ENCODE data around the gene ARSJ. TPM values are rescaled to one million over a fixed set of nuclear protein-coding genes. Genes with fewer than 3 reads are reported as not detected.
A peak's percentile ranks its signal among the peaks of the same experiment; 100 is the strongest.
"Not testable (repeated sequence)": the region's sequence is repeated elsewhere in the genome, so short reads cannot be mapped to it uniquely, and the experiment has no call there.

Gene ARSJ
- not detected for polyA plus RNA-seq

GRCh38 chr4:113979148-113979904, at the start of gene ARSJ:
Gene ARSJ, minus strand, starts transcription at chr4:113979647. Its CDS starts 813 bp downstream, at chr4:113978834.
- Mint-ChIP-seq H3K27ac (no peak within 1 kb of the TSS), H3K27me3 (peaks cover 40% of the 10 kb centered on the region), H3K4me3 (peak within 1 kb of the TSS in 2 of 4 donors; percentile 53 to 63), H3K9me3 (peaks cover 2 to 5% (median 4%) of the 10 kb centered on the region in 3 donors), H3K36me3 (peaks cover 2% of the 10 kb centered on the region), H3K4me1 (peaks cover 0 to 5% (median 0%) of the 10 kb centered on the region in 3 donors)

DNA sequence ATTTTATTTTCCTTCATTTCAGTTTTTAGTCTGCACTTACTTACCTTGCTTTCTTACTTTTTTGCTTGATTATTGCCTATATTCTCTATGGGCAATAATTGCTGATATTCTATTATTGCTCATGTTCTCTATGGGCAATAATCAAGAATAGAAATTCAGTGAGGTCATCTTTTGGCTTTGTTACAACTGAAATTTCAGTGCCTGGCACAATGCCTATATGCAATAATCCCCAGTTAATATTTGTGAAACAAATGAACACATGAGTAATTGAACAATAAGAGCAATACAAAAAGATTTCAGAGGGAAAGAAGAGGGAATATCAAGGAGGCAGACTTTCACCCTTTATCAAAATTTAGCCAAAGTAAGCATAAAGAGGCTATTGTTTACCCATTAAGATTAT, 48.6 kb upstream of the ARSJ start:
- Mint-ChIP-seq H3K36me3 (no peaks in the 10 kb centered on the region), H3K4me1 (peaks cover 0 to 2% (median 0%) of the 10 kb centered on the region in 3 donors), H3K27ac (no peak overlapping the region), H3K27me3 (no peaks in the 10 kb centered on the region), H3K4me3 (no peak overlapping the region), H3K9me3 (no peaks in the 10 kb centered on the region)

DNA sequence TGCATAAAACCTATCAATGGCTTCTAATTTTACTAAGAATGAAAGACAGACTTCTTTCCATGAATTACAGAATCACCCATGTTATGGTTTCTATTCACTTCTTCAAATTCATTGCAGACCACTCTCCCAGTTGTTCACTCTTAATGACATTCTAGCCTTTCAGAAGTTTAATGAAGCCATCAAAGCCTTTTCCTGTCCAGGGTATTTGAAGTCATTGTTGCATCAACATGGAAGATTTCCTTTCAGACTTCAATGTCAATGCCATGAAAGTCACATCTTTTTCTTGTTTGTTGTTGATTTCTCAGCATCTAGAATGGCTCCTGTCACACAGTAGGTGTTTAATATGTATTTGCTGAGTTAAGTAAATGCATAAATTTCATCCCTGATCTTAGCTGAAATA, 48.1 kb upstream of the ARSJ start:
- Mint-ChIP-seq H3K4me1 (peaks cover 0 to 5% (median 4%) of the 10 kb centered on the region in 3 donors), H3K27ac (no peak overlapping the region), H3K4me3 (no peak overlapping the region), H3K27me3 (no peaks in the 10 kb centered on the region), H3K36me3 (no peaks in the 10 kb centered on the region), H3K9me3 (no peaks in the 10 kb centered on the region)

DNA sequence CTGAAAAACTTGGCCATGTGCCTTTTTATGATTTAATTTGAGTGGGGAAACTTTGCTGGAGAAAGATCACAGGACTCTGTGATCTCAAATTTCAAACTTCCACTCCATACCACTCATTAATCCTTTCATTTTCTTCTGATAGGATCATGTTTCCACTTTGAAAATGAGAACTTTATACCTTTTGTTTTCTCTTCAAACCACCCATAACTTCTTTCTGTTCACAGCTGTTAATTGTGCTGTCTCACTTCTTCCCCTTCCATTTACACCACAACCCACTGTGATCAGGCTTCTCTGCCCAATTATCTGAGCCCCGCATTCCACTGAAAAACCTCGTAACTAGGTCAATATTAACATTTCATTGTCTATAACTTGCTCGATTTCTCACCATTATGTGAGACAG, 47.0 kb upstream of the ARSJ start:
- Mint-ChIP-seq H3K36me3 (no peaks in the 10 kb centered on the region), H3K27ac (no peak overlapping the region), H3K4me3 (no peak overlapping the region), H3K27me3 (no peaks in the 10 kb centered on the region), H3K4me1 (peaks cover 0 to 7% (median 5%) of the 10 kb centered on the region in 3 donors), H3K9me3 (no peaks in the 10 kb centered on the region)

DNA sequence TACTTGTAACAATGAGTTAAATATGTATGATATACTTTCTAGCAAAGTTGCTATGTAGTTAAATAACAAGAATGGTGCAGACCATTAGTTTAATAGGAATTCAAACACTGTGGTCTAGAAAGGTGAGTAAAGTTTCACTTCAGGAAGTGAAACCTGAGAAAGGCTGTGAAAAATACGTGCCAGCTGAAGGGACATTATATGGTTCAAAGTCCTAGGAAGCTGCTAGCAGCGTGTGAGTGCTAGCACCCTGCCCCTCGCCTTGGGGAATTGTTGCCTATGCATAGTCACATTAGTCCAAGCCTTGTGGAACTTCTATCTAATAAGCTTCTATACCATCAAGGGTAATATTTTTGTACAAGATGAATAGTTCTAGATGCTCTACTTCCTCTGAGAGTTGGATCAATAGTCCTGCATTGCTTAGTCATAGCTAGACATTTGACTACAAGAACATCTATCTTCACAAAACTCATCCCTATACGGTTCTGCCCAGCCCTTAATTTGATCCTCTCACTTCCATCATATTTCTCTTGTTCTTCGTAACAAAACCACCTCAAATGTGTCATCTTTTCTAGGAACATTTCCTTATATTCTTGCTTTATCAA, 45.8 kb upstream of the ARSJ start:
- peaks cover 0 to 7% (median 5%) of the 10 kb centered on the region in 3 donors for H3K4me1 Mint-ChIP-seq

DNA sequence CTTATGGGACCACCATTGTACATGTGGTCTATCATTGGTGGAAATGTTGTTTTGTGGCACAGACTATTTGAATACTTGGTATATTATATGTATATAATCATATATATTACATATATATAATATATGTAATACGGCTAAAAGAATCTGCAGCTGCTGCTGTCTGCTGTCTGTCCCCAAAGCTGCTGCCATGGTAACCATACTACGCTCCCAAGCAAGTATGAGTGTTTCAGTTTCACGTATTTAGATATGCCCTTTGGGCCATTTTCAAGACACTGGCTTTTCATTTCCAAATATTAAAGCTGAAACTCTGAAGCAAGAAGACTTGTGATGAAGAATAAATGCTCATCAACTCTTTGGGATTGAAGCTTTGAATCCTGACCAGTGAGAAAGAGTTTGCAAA, 42.0 kb upstream of the ARSJ start:
- no peak overlapping the region for H3K27ac Mint-ChIP-seq
- H3K4me1 Mint-ChIP-seq, result peaks cover 0 to 7% (median 5%) of the 10 kb centered on the region in 3 donors
- no peak overlapping the region for H3K4me3 Mint-ChIP-seq
- H3K9me3 Mint-ChIP-seq, result peaks cover 0 to 2% (median 0%) of the 10 kb centered on the region in 3 donors
- no peaks in the 10 kb centered on the region for H3K36me3 Mint-ChIP-seq
- no peaks in the 10 kb centered on the region for H3K27me3 Mint-ChIP-seq

More for the DNA sequence above, 45.8 kb upstream of the ARSJ start:
- no peaks in the 10 kb centered on the region for H3K36me3 Mint-ChIP-seq
- H3K4me3 Mint-ChIP-seq, result no peak overlapping the region
- H3K27me3 Mint-ChIP-seq, result no peaks in the 10 kb centered on the region
- H3K27ac Mint-ChIP-seq, result no peak overlapping the region
- H3K9me3 Mint-ChIP-seq, result no peaks in the 10 kb centered on the region

DNA sequence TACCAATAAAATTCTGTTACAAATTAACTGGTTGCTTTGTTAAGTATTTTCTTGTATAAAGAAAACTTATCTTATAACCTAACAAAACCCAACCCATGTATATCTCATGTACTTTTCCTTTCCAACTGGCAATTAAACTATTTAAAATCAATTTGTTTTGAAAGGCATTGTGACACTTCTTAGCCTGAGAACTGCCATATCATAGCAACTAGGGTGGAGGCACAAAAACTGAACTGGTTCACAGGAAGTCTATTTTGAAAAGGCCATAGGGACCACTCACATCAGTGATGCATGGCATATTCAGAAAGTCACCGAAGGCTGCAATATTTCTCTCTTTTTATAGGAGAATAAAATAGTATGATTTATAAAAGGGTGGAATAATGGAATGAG, 40.5 kb upstream of the ARSJ start:
- no peaks in the 10 kb centered on the region for H3K27me3 Mint-ChIP-seq
- peaks cover 0 to 6% (median 5%) of the 10 kb centered on the region in 3 donors for H3K4me1 Mint-ChIP-seq
- no peak overlapping the region for H3K27ac Mint-ChIP-seq
- no peaks in the 10 kb centered on the region for H3K36me3 Mint-ChIP-seq
- peaks cover 0 to 2% (median 0%) of the 10 kb centered on the region in 3 donors for H3K9me3 Mint-ChIP-seq
- no peak overlapping the region for H3K4me3 Mint-ChIP-seq

DNA sequence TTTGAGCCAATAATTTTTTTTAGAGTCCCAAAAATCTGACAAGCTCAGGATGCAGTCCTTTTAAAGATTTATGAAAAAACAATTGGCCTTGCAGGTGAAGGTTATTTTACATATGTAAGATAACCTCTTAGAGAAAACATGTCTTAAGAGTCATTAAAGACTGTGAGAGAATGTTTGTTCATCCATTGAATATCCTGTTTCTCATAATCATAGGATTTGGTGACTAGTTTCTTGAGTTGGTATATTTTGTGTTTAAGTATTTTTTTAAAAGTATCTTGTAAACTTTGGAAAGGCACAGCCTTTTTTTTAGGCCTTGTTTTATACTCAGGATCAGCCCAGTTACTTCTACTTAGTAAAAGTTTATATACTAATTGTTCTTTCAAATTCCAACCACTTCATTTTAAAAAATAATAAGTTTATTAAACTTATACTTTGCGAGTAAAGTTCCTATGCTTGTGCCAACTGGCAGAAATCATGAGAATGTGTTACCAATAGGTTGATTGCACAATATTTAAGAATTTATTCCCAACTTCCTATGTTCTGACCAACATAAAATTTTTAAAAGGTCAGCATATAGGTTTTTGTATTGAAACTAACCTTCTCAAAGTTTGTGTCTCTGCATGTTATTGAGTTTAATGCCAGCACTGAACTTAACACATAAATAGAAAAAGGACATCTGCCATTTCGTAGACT, 40.0 kb upstream of the ARSJ start:
- Mint-ChIP-seq H3K4me1 (peaks cover 0 to 5% (median 5%) of the 10 kb centered on the region in 3 donors), H3K4me3 (no peak overlapping the region), H3K9me3 (peaks cover 0 to 2% (median 0%) of the 10 kb centered on the region in 3 donors), H3K36me3 (no peaks in the 10 kb centered on the region), H3K27me3 (no peaks in the 10 kb centered on the region), H3K27ac (no peak overlapping the region)

DNA sequence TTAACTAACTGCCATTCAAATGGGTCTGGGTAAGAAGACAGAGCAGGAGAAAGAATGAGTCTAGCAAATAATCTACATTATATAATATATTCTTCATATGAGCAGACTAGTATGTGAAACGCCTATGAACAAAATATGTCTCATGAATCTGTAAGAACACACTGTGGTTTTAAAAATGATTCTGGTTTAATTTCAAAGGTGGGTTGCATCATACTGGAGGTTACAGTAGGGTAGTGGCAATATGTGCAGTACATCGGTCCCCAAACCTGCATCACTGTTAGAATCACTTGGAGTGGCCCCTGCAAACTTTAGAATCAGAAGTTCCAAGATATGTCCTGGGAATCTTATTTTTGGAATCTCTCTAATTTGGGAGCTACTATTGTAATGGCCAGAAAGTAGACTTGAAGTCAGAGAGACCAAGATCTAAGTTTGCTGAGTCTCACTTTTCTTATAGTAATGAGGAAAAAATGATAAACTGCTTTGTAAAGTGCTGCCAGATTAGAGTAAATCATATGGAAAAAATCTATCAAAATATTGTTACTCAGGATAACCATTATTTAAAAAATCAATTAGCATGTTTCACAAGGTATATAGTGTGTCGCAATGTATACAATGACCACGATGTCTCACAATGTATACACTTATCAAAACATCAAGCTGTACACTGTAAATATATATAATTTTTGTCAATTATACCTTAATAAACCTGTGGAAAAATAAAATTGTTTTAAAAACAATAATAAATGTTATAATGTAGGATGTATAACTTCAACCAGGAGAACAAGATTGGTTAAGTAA, 37.9 kb upstream of the ARSJ start:
- peaks cover 0 to 2% (median 0%) of the 10 kb centered on the region in 3 donors for H3K9me3 Mint-ChIP-seq
- H3K27ac Mint-ChIP-seq, result no peak overlapping the region
- H3K36me3 Mint-ChIP-seq, result no peaks in the 10 kb centered on the region
- no peaks in the 10 kb centered on the region for H3K27me3 Mint-ChIP-seq
- H3K4me3 Mint-ChIP-seq, result no peak overlapping the region
- peaks cover 0 to 2% (median 0%) of the 10 kb centered on the region in 3 donors for H3K4me1 Mint-ChIP-seq

DNA sequence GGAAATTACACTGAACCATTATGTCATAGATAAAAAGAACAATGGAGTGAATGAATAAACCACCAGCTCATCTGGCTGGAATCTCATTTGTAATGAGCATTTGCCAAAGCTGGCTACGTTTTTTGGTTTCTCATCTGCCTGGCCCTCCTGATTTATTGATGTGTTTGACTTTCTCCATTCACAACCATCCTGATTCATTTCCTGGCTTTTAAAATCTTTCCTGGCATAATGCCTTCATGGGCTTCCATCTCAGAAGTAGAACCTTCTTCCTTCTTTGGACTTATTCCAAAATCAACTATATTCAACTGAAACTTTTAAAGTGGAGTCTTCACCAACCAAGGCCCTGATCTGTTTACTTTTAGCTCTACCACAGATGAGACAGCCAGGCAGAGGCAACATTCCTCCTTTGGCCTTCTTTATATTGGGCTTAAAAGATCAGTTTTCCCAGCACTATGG, 36.0 kb upstream of the ARSJ start:
- H3K4me1 Mint-ChIP-seq, result no peaks in the 10 kb centered on the region
- peaks cover 0 to 6% (median 0%) of the 10 kb centered on the region in 3 donors for H3K9me3 Mint-ChIP-seq
- H3K27me3 Mint-ChIP-seq, result peaks cover 4% of the 10 kb centered on the region
- no peak overlapping the region for H3K4me3 Mint-ChIP-seq
- H3K27ac Mint-ChIP-seq, result no peak overlapping the region
- H3K36me3 Mint-ChIP-seq, result no peaks in the 10 kb centered on the region

- H3K4me3 Mint-ChIP-seq, H3K36me3 Mint-ChIP-seq, H3K4me1 Mint-ChIP-seq, H3K27me3 Mint-ChIP-seq, H3K27ac Mint-ChIP-seq, H3K9me3 Mint-ChIP-seq: not testable (repeated sequence)
Observed at GRCh38 chr4:114013201-114013600, 33.8 kb upstream of the ARSJ start.

DNA sequence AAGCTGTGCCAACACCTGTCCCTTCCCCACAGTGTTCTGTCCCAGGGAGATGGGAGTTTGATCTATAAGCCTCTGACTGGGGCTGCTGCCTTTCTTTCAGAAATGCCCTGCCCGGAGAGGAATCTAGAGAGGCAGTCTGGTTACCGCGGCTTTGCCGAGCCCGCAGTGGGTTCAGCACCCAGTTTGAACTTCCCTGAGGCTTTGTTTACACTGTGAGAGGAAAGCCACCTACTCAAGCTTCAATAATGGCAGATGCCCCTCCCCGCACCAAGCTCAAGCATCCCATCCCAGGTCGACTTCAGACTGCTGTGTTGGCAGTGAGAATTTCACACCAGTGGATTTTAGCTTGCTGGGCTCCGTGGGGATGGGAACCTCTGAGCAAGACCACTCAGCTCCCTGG, 33.3 kb upstream of the ARSJ start:
- Mint-ChIP-seq H3K4me1 (no peaks in the 10 kb centered on the region), H3K4me3 (no peak overlapping the region), H3K27me3 (peaks cover 9% of the 10 kb centered on the region), H3K36me3 (no peaks in the 10 kb centered on the region), H3K27ac (no peak overlapping the region), H3K9me3 (peaks cover 0 to 5% (median 0%) of the 10 kb centered on the region in 3 donors)

DNA sequence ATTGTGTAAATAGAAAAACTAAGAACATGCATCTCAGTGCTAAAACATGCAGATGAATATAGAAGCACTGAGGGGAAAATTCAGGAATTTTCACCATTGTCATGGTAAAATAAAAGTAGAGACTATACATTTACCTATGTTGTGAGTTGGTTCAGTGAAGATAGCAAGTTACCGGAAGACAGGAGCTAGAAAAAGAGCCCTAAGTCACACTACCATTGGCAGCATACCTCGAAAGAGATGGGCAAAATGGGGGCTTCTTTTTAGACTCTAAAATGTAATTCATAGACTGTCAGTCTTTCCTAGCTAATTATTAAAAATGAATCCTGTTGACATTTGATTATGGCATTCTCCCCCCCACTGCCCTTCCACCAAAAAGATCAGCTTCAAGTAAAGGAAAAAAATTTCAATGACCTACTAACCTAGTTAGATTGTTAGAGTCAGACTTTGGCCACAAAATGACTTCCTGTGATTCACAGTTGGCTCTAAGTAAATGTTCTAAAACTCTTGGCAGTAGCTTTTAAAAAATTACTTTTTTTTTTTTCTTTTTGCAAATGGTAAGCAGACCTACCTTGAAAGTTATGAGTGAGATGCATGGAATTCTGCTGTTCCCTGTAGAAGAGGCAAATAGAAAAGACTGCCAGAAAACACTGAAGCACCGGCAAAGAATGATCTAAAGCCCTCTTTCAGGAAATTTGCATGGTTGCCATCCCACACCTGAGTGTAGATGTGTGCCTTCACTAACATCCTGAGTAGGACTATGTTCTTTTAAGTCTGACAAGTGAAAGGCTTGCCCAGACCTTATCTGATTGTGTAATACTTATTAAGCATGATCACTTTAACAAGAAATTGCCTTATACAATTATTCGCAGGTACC, 26.4 kb upstream of the ARSJ start:
- no peak overlapping the region for H3K27ac Mint-ChIP-seq
- no peaks in the 10 kb centered on the region for H3K4me1 Mint-ChIP-seq
- peaks cover 8% of the 10 kb centered on the region for H3K27me3 Mint-ChIP-seq
- H3K4me3 Mint-ChIP-seq, result no peak overlapping the region
- H3K9me3 Mint-ChIP-seq, result no peaks in the 10 kb centered on the region
- H3K36me3 Mint-ChIP-seq, result no peaks in the 10 kb centered on the region

Measured in IgD-negative memory B cell (primary cell).